HG02759 (cell line): ENCODE measurements around the gene LPP.

ENCODE experiments used
- ATAC-seq: cut with Tn5 transposase; IDR thresholded peaks from one replicate; pipeline ENCODE4 v1.9.1; 2021; ENCODE audit warnings: mild to moderate bottlenecking, moderate library complexity; ENCODE audit not compliant: unreplicated experiment

The LPP gene

GRCh38 chr3:188844096-188844495 is 690.1 kb downstream of the LPP start:
- no peak for ATAC-seq

DNA sequence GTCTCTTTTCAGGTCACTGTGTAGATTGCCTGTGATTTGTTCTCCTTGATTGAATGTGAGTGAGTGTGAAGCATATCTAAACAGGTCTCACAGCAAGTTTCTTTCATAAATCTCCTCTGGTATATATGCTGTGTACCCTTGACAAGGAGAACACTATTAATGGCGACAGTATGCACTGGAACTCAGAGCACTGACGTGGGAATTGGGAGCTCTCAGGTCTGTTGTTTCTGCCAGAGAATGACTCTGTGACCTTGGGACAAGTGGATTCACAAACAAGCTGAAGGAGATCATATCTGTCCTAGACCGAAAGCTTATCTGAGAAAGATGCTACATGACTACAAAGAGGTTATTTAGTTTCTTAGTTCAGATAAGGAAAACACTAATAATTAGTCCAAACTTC is 691.6 kb downstream of the LPP start:
- no peak for ATAC-seq

DNA sequence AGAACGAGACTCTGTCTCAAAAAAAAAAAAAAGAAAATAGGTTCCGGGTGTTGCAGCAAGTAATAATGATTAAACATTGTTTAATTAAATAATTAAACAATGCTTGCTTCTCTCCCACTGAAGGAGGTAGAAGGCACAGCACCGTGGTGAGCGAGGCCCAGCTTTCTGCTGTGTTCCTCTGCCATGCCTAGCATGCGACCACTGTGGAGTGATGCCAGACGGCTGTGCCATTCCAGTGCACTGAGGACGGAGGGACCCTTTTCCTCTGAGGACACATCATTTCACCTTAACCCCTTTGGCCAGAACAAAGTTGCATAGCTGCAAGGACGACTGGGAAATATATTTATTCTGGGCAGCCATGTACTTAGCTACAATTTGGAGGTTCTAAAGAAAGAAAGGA is 695.0 kb downstream of the LPP start:
- no peak for ATAC-seq

GRCh38 chr3:188853856-188854771 is 700.2 kb downstream of the LPP start:
- no peak for ATAC-seq

GRCh38 chr3:188854772-188855149 is 700.8 kb downstream of the LPP start:
- ATAC-seq = no peak

DNA sequence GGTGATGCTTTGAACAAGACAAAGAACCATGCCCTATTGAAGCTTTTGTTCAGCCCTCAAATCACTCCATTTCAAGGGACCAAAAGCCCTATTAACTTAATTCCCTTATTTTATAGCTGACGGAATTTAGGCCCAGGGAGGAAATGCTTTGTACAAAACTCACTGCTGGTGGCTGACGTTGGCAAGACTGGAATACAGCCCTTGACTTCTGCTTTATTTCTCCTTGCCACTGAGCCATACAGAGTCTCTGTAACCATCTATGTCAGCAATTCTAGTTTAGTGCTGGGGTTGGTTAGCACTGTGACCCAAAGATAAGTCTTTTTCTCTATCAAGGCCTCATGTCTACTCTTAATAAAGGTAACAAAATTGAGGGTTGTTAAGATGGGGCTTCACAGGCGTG is 701.7 kb downstream of the LPP start:
- ATAC-seq = no peak

GRCh38 chr3:188860147-188860546 is 706.2 kb downstream of the LPP start:
- no peak for ATAC-seq

DNA sequence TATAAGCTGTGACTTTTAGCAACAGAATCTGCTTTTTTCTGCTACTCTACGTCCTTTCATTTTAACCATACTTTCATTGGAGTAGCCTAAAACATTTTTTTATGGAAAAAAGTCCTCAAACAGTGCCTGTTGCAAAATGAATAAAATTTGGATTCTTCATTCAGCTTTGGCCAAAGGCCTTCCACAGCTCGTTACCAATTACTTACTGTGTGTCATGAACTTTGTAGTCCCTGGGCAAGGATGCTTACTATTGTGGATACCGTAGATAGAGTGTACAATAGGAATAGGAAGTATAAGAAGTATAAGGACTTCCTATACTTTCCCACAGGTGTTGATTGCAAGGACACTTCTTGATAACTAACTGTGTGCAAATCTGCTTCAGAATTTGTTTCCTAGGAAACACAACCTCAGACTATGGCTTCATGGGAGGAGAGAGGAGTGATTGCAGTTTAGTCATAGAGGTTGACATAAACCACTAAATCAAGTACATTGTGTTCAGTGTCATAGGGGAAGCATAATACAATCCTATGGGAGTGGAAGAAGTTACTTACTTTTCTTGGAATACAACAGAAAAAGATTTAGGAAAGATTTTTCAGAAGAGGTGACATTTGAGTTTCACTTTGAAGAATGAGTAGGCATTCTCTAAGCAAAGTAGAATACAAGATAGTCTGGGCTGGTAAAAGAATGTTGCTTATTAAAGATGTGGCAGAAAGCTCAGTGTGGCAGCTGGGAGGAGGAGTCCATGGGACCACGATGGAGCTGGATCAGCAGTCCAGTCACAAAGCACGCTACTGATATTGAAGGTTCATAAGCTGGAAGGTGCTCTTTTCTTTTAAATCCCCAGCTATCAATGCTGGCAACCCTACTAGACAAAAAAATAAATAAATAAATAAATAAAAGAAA is 708.1 kb downstream of the LPP start:
- no peak for ATAC-seq

- ATAC-seq = no peak
These were observed 710.0 kb downstream of the LPP start for GRCh38 chr3:188863999-188864406.

- ATAC-seq = no peak
These were observed 713.8 kb downstream of the LPP start for GRCh38 chr3:188867691-188868265.

DNA sequence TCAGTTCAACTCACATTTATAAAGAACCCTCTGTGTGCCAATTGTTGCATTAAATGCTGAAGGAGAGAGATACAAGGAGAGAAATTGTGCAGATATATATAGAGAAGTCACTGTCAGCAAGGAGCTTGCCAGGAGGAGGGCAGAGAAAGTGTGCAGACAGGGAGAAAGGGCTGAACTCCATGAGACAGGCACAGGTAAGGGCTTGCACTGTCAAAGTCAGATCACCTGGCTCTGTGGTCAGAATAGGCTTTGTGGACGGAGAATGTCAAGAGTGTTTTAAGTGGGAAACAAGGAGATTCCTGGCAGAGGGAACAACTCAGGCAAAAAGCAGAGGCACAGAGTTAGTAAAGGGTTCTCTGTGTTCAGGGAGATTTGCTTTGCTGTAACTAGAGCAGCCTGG is 714.8 kb downstream of the LPP start:
- no peak for ATAC-seq

GRCh38 chr3:188869628-188870027 is 715.7 kb downstream of the LPP start:
- no peak for ATAC-seq

- ATAC-seq = no peak
These were observed 716.5 kb downstream of the LPP start for GRCh38 chr3:188870431-188870830.

GRCh38 chr3:188874576-188874975 is 720.6 kb downstream of the LPP start:
- ATAC-seq = no peak

DNA sequence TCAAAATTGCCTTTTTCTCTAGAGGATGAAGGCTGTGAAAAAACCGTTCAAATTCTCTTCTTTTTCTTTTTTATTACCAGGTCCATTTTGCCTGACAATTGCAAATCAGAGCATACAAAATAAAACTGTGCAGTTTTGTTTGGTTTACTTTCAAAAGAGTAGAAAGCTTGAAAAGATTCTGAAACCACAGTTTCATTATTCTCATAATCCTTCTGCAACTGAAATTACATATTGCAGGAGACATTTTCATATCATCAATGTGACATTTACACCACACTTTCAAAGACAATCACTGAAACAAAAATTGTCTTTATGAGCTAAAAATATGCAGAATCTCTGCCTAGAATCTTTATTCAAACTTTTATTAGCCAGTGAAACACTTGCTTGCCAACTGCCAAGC is 721.5 kb downstream of the LPP start:
- ATAC-seq = no peak

- ATAC-seq = no peak
These were observed 722.4 kb downstream of the LPP start for GRCh38 chr3:188876370-188876769.

- no peak for ATAC-seq
These were observed 723.4 kb downstream of the LPP start for GRCh38 chr3:188877381-188877780.

DNA sequence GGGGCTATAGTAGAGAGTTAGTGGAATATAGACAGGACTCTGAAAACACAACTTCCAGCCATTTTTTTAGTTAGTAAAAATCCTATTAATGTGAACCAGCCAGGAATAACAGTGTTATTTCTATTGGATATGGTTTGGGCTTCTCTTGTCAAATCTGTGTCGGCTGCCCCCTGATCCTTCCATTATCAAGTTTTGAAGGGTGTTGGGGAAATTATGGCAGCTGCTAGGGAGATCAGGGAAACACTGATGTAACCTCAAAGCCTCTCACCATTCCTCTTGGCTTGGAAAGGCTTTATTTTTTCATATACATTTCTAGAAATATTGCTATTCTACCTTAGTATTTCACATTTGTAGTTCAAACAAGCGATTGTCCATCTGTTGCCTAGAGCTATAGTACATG is 724.1 kb downstream of the LPP start:
- ATAC-seq = no peak

GRCh38 chr3:188881954-188882641 is 728.1 kb downstream of the LPP start:
- ATAC-seq = no peak

- ATAC-seq = no peak
These were observed 730.5 kb downstream of the LPP start for GRCh38 chr3:188884299-188885043.
